HG03457 (cell line): ENCODE results near the gene IFFO2.
"Not testable (repeated sequence)": the region's sequence is repeated elsewhere in the genome, so short reads cannot be mapped to it uniquely, and the experiment has no call there.

Source experiments
- ATAC-seq: cut with Tn5 transposase; IDR thresholded peaks from one replicate; pipeline ENCODE4 v1.9.1; 2021; ENCODE audit warnings: moderate number of reproducible peaks; ENCODE audit not compliant: unreplicated experiment

IFFO2 gene

GRCh38 chr1:18900303-18900841 is 56.1 kb downstream of the IFFO2 start:
- ATAC-seq = no peak

- no peak for ATAC-seq
Measured at GRCh38 chr1:18899363-18900049, 57.0 kb downstream of the IFFO2 start.

GRCh38 chr1:18898567-18898966 is 57.9 kb downstream of the IFFO2 start:
- no peak for ATAC-seq

GRCh38 chr1:18895317-18895716 is 61.2 kb downstream of the IFFO2 start:
- no peak for ATAC-seq

- ATAC-seq = no peak
Measured at GRCh38 chr1:18893120-18893519, 63.4 kb downstream of the IFFO2 start.

GRCh38 chr1:18891858-18892257 is 64.6 kb downstream of the IFFO2 start:
- not testable (repeated sequence) for ATAC-seq

- no peak for ATAC-seq
Measured at GRCh38 chr1:18891426-18891780, 65.1 kb downstream of the IFFO2 start.

GRCh38 chr1:18890706-18891425 is 65.6 kb downstream of the IFFO2 start:
- no peak for ATAC-seq

GRCh38 chr1:18886003-18886335 is 70.5 kb downstream of the IFFO2 start:
- ATAC-seq = no peak

- no peak for ATAC-seq
Measured at GRCh38 chr1:18885311-18886002, 71.0 kb downstream of the IFFO2 start.

GRCh38 chr1:18884727-18885126 is 71.7 kb downstream of the IFFO2 start:
- no peak for ATAC-seq

- no peak for ATAC-seq
Measured at GRCh38 chr1:18884419-18884717, 72.1 kb downstream of the IFFO2 start.

- no peak for ATAC-seq
Measured at GRCh38 chr1:18883636-18884418, 72.6 kb downstream of the IFFO2 start.

- ATAC-seq = no peak
Measured at GRCh38 chr1:18883079-18883478, 73.4 kb downstream of the IFFO2 start.

- ATAC-seq = no peak
Measured at GRCh38 chr1:18882486-18882885, 74.0 kb downstream of the IFFO2 start.

GRCh38 chr1:18881642-18882431 is 74.6 kb downstream of the IFFO2 start:
- no peak for ATAC-seq

- ATAC-seq = no peak
Measured at GRCh38 chr1:18881164-18881563, 75.3 kb downstream of the IFFO2 start.

- no peak for ATAC-seq
Measured at GRCh38 chr1:18880585-18880984, 75.9 kb downstream of the IFFO2 start.

- ATAC-seq = no peak
Measured at GRCh38 chr1:18879791-18880309, 76.6 kb downstream of the IFFO2 start.

GRCh38 chr1:18879215-18879790 is 77.2 kb downstream of the IFFO2 start:
- ATAC-seq = no peak
